ENCODE data around the gene PODXL2.

DNA sequence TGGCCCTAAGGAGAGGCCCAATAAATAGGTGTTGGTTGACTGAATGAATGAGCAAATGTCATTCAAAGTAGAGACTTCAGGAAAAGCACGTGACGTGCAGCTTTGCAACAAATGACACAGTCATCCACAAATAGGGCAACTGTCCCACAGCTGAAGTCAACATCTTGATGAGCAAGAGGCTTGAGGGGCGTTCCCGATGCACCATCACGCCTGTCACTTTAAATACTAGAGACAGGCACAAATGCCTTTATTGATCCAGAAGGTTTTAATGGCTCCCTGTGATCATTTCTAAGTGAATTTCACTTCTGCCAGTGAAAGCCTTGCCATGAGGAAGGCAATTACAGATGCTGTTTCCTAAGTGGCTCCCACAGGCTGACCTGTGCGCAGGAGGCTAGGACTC is 87.4 kb downstream of the PODXL2 start:
- no peak for TF ChIP-seq STAT1 (IDR thresholded peaks at IDR 0.05; ENCODE audit: unreplicated experiment)
- TF ChIP-seq, protein P1, sequence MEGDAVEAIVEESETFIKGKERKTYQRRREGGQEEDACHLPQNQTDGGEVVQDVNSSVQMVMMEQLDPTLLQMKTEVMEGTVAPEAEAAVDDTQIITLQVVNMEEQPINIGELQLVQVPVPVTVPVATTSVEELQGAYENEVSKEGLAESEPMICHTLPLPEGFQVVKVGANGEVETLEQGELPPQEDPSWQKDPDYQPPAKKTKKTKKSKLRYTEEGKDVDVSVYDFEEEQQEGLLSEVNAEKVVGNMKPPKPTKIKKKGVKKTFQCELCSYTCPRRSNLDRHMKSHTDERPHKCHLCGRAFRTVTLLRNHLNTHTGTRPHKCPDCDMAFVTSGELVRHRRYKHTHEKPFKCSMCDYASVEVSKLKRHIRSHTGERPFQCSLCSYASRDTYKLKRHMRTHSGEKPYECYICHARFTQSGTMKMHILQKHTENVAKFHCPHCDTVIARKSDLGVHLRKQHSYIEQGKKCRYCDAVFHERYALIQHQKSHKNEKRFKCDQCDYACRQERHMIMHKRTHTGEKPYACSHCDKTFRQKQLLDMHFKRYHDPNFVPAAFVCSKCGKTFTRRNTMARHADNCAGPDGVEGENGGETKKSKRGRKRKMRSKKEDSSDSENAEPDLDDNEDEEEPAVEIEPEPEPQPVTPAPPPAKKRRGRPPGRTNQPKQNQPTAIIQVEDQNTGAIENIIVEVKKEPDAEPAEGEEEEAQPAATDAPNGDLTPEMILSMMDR (conservative IDR thresholded peaks at IDR 0.05; ENCODE audit: low read depth in 2 of 2) = no peak
- no peak for TF ChIP-seq POLR2AphosphoS5 (IDR thresholded peaks at IDR 0.05; ENCODE audit: low read depth)
- TF ChIP-seq EZH2phosphoT487 (IDR thresholded peaks at IDR 0.05; ENCODE audit: unreplicated experiment) = no peak
- TF ChIP-seq EZH2 (IDR thresholded peaks at IDR 0.05; ENCODE audit: low read depth, unreplicated experiment) = no peak
- TF ChIP-seq CREB1 (CRISPR knock-in tag; IDR thresholded peaks at IDR 0.05; ENCODE audit: low read depth) = no peak
- TF ChIP-seq REST (IDR thresholded peaks at IDR 0.05; ENCODE audit: unreplicated experiment) = no peak
- TF ChIP-seq JUNB (IDR thresholded peaks at IDR 0.05; ENCODE audit: unreplicated experiment) = no peak
- TF ChIP-seq ETS1 (IDR thresholded peaks at IDR 0.05) = no peak
- no peak for TF ChIP-seq ZNF331 (CRISPR knock-in tag; IDR thresholded peaks at IDR 0.05; ENCODE audit: low read depth)
- TF ChIP-seq NANOG (IDR thresholded peaks at IDR 0.05; ENCODE audit: borderline replicate concordance) = no peak
- TF ChIP-seq ZNF114 (CRISPR knock-in tag; IDR thresholded peaks at IDR 0.05) = no peak
